SK-N-SH (cell line): Measurements from ENCODE around the gene DYNLL1. TPM values are rescaled to one million over a fixed set of nuclear protein-coding genes. Genes with fewer than 3 reads are reported as not detected.

ENCODE experiments used
- CTCF ChIA-PET: fragments of 300-600, 350-600 bp; formaldehyde crosslinking; extraction: SDS; loops from one replicate; lab custom pipeline; 2021; lab: Yijun Ruan, JAX
- POLR2A ChIA-PET: fragments of 350-600 bp; sonication (Branson Sonifier 250); formaldehyde crosslinking; extraction: SDS; loops from one replicate; lab custom pipeline; 2020; ENCODE audit warnings: antibody characterized with exemption, inconsistent platforms; lab: Yijun Ruan, JAX
- DNase-seq: peaks from one replicate; pipeline ENCODE4 v3.0.0; 2012
- H2AFZ ChIP-seq: fragments of 200-600 bp; sonication (generic); 2 replicates; pipeline ENCODE4 v1.8.1; 2016; ENCODE audit warnings: antibody characterized with exemption, mild to moderate bottlenecking, low read depth
- H3F3A ChIP-seq: fragments of 200-600 bp; sonication (generic); replicated peaks from 2 replicates; pipeline ENCODE3; 2016; ENCODE audit warnings: antibody characterized with exemption, mild to moderate bottlenecking; ENCODE audit not compliant: insufficient read depth
- H3K27ac ChIP-seq, 2 experiments: fragments of 200-500 bp in 1 of 2; fragments of 200-600 bp in 1 of 2; sonication (Bioruptor generic) in 1 of 2; sonication (generic), shearing (Covaris generic) in 1 of 2; 2 replicates each; pipeline versions ENCODE4 v1.5.1 to v1.6.1; 2014 to 2016; ENCODE audit warnings: low read depth in 2 of 2, inconsistent platforms in 1 of 2, low read length in 1 of 2, mild to moderate bottlenecking in 1 of 2, mixed read lengths in 1 of 2
- H3K27me3 ChIP-seq: fragments of 200-600 bp; sonication (generic), shearing (Covaris generic); 2 replicates; pipeline ENCODE4 v1.6.1; 2016; ENCODE audit warnings: mixed run types; ENCODE audit not compliant: insufficient read depth
- H3K36me3 ChIP-seq, 2 experiments: fragments of 200-500 bp in 1 of 2; fragments of 200-600 bp in 1 of 2; sonication (Bioruptor generic) in 1 of 2; sonication (generic) in 1 of 2; replicated peaks in 1 of 2; 2 replicates each; pipeline versions ENCODE3 to v1.5.1; 2014 to 2016; ENCODE audit warnings: low read length in 1 of 2, mild to moderate bottlenecking in 1 of 2; ENCODE audit not compliant: insufficient read depth in 2 of 2, control insufficient read depth in 1 of 2
- H3K4me1 ChIP-seq, 2 experiments: fragments of 200-500 bp in 1 of 2; fragments of 200-600 bp in 1 of 2; sonication (Bioruptor generic) in 1 of 2; sonication (generic), shearing (Covaris generic) in 1 of 2; 2 replicates each; pipeline versions ENCODE4 v1.5.1 to v1.6.1; 2014 to 2016; ENCODE audit warnings: low read depth in 1 of 2, low read length in 1 of 2, mixed run types in 1 of 2; ENCODE audit not compliant: insufficient read depth in 2 of 2, control insufficient read depth in 1 of 2
- H3K4me2 ChIP-seq: fragments of 200-600 bp; sonication (generic), shearing (Covaris generic); 2 replicates; pipeline ENCODE4 v1.6.1; 2017; ENCODE audit warnings: mixed run types
- H3K4me3 ChIP-seq, 2 experiments: fragments of 200-500 bp in 1 of 2; fragments of 200-600 bp in 1 of 2; sonication (Bioruptor generic) in 1 of 2; sonication (generic), shearing (Covaris generic) in 1 of 2; 2 replicates each; pipeline versions ENCODE4 v1.5.1 to v1.8.1; 2014 to 2016; ENCODE audit warnings: low read depth in 2 of 2, inconsistent platforms in 1 of 2, low read length in 1 of 2, mild to moderate bottlenecking in 1 of 2, mixed read lengths in 1 of 2, moderate library complexity in 1 of 2
- H3K79me2 ChIP-seq: fragments of 200-600 bp; sonication (generic); 2 replicates; pipeline ENCODE4 v1.8.1; 2017; ENCODE audit warnings: mild to moderate bottlenecking; ENCODE audit not compliant: insufficient read depth
- H3K9ac ChIP-seq: fragments of 200-600 bp; sonication (generic); 2 replicates; pipeline ENCODE4 v1.6.1; 2017; ENCODE audit warnings: mixed run types
- H3K9me2 ChIP-seq: fragments of 200-600 bp; sonication (generic); 2 replicates; pipeline ENCODE4 v1.6.1; 2017; ENCODE audit warnings: mixed run types
- H3K9me3 ChIP-seq: fragments of 200-600 bp; sonication (generic); 2 replicates; pipeline ENCODE4 v1.6.1; 2017; ENCODE audit warnings: mixed run types, mild to moderate bottlenecking, moderate library complexity
- H4K20me1 ChIP-seq: fragments of 200-600 bp; sonication (generic); 2 replicates; pipeline ENCODE4 v1.6.1; 2017; ENCODE audit warnings: mild to moderate bottlenecking, mixed run types; ENCODE audit not compliant: insufficient read depth
- EZH2phosphoT487 ChIP-seq: fragments of 200-600 bp; sonication (generic); IDR thresholded peaks from 2 replicates; pipeline ENCODE4 v1.6.1; 2017; ENCODE audit warnings: low read depth, mixed run types, mild to moderate bottlenecking, antibody characterized with exemption, moderate library complexity, borderline replicate concordance
- FOSL2 ChIP-seq: IDR thresholded peaks from 2 replicates; pipeline ENCODE4 v1.4.0; 2012; ENCODE audit warnings: low read depth, mild to moderate bottlenecking, moderate library complexity, borderline replicate concordance
- FOXJ3 ChIP-seq: sonication (generic); formaldehyde crosslinking; IDR thresholded peaks from 2 replicates; pipeline ENCODE4 v1.5.1; 2020; ENCODE audit warnings: mild to moderate bottlenecking, missing genetic modification reagents
- JUND ChIP-seq: IDR thresholded peaks from 2 replicates; pipeline ENCODE4 v1.4.0; 2012
- NRF1 ChIP-seq: IDR thresholded peaks from 2 replicates; pipeline ENCODE4 v1.6.1; 2012; ENCODE audit warnings: low read depth, mild to moderate bottlenecking, low read length
- POLR2AphosphoS5 ChIP-seq: IDR thresholded peaks from 2 replicates; pipeline ENCODE4 v1.6.1; 2012; ENCODE audit warnings: low read depth, low read length
- RAD21 ChIP-seq: IDR thresholded peaks from 2 replicates; pipeline ENCODE4 v1.6.1; 2012; ENCODE audit warnings: mild to moderate bottlenecking, low read length
- RCOR1 ChIP-seq: fragments of 150-350 bp; IDR thresholded peaks from 2 replicates; pipeline ENCODE4 v1.6.1; 2017; ENCODE audit warnings: antibody characterized with exemption, low read length
- RXRA ChIP-seq: IDR thresholded peaks from 2 replicates; pipeline ENCODE4 v1.4.0; 2012; ENCODE audit warnings: low read depth, mild to moderate bottlenecking, borderline replicate concordance
- TAF1 ChIP-seq: IDR thresholded peaks from 2 replicates; pipeline ENCODE4 v1.6.1; 2012; ENCODE audit warnings: low read depth, mild to moderate bottlenecking, low read length, moderate library complexity, borderline replicate concordance
- YY1 ChIP-seq: IDR thresholded peaks from 2 replicates; pipeline ENCODE4 v1.4.0; 2012; ENCODE audit warnings: low read depth, mild to moderate bottlenecking
- WGBS: methylation state at CpG from one replicate; pipeline ENCODE4 v1.1.6; 2017; ENCODE audit warnings: low lambda C conversion rate; 5-methylcytosine and 5-hydroxymethylcytosine counted together
- polyA plus RNA-seq, 3 experiments: library from polyadenylated mRNA; depleted of rRNA; stranded (reverse); fragments of >200 nt; gene quantifications; 2 replicates each; pipeline ENCODE4 v1.2.3, GENCODE V29; 2012
- TF ChIP-seq, protein P1 (sequence below): fragments of 200-600 bp; sonication (generic); IDR thresholded peaks from 2 replicates; pipeline ENCODE4 v1.6.1; 2017; ENCODE audit warnings: antibody characterized with exemption, mild to moderate bottlenecking, moderate library complexity
- TF ChIP-seq, protein P2 (sequence below): fragments of 150-350 bp; IDR thresholded peaks from 2 replicates; pipeline ENCODE4 v1.6.1; 2016; ENCODE audit warnings: mild to moderate bottlenecking, low read depth, low read length
- TF ChIP-seq, protein P3 (sequence below): IDR thresholded peaks from 2 replicates; pipeline ENCODE4 v1.4.0; 2012; ENCODE audit warnings: low read depth, borderline replicate concordance
- TF ChIP-seq, protein P4 (sequence below): IDR thresholded peaks from 2 replicates; pipeline ENCODE4; 2012

The DYNLL1 gene
- polyA plus RNA-seq, 1 of the 3 experiments (the other 2 are of a cell fraction): 607 TPM

DNA sequence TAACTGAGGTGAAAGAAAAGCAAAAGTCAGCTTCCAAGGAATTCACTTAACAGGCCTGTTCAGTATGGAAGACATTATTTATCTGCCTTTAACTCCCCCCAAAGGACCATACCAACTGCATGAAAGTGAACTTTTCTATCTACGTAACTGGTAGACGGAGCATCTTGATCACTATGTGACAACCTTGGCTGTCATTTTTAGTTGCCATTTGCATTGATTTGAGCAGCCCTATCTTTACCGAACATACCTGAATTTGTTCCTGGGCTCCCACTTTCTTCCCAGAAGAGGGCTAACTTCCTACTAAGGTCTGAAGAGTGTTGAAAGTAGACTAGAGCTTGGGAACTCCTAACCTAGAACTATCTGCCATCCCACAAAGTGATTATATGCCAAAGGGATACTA, 35.8 kb upstream of the DYNLL1 start:
- Histone ChIP-seq H3K4me2 (no peak overlapping the region), H3K9me3 (no peaks in the 10 kb centered on the region), H3K27me3 (no peaks in the 10 kb centered on the region), H3K79me2 (peaks cover 31% of the 10 kb centered on the region), H3K4me1 (no peaks in the 10 kb centered on the region), H3K36me3 (peaks cover 75 to 78% of the 10 kb centered on the region in 2 experiments), H3K27ac (no peak overlapping the region), H3F3A (peaks cover 47% of the 10 kb centered on the region), H3K9me2 (no peaks in the 10 kb centered on the region), H2AFZ (no peak overlapping the region), H3K4me3 (no peak overlapping the region), H4K20me1 (peaks cover 23% of the 10 kb centered on the region), H3K9ac (no peak overlapping the region)
- ChIA-PET POLR2A (no interaction called here), CTCF (interaction anchor here (5.5 kb wide), 1 partner anchor 8 kb away, joined by 52 read pairs; the partner anchor contains the start of gene SRSF9)
- WGBS: 92% methylated on average over 3 of the region's 3 CpGs
- DNase-seq: no peak
- TF ChIP-seq RXRA: no peak
- no peak for TF ChIP-seq NRF1
- TF ChIP-seq, protein P1, sequence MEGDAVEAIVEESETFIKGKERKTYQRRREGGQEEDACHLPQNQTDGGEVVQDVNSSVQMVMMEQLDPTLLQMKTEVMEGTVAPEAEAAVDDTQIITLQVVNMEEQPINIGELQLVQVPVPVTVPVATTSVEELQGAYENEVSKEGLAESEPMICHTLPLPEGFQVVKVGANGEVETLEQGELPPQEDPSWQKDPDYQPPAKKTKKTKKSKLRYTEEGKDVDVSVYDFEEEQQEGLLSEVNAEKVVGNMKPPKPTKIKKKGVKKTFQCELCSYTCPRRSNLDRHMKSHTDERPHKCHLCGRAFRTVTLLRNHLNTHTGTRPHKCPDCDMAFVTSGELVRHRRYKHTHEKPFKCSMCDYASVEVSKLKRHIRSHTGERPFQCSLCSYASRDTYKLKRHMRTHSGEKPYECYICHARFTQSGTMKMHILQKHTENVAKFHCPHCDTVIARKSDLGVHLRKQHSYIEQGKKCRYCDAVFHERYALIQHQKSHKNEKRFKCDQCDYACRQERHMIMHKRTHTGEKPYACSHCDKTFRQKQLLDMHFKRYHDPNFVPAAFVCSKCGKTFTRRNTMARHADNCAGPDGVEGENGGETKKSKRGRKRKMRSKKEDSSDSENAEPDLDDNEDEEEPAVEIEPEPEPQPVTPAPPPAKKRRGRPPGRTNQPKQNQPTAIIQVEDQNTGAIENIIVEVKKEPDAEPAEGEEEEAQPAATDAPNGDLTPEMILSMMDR: no peak
- no peak for TF ChIP-seq FOSL2
- no peak for TF ChIP-seq RCOR1
- TF ChIP-seq, protein P2, sequence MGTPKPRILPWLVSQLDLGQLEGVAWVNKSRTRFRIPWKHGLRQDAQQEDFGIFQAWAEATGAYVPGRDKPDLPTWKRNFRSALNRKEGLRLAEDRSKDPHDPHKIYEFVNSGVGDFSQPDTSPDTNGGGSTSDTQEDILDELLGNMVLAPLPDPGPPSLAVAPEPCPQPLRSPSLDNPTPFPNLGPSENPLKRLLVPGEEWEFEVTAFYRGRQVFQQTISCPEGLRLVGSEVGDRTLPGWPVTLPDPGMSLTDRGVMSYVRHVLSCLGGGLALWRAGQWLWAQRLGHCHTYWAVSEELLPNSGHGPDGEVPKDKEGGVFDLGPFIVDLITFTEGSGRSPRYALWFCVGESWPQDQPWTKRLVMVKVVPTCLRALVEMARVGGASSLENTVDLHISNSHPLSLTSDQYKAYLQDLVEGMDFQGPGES: no peak
- TF ChIP-seq POLR2AphosphoS5: no peak
- TF ChIP-seq, protein P3, sequence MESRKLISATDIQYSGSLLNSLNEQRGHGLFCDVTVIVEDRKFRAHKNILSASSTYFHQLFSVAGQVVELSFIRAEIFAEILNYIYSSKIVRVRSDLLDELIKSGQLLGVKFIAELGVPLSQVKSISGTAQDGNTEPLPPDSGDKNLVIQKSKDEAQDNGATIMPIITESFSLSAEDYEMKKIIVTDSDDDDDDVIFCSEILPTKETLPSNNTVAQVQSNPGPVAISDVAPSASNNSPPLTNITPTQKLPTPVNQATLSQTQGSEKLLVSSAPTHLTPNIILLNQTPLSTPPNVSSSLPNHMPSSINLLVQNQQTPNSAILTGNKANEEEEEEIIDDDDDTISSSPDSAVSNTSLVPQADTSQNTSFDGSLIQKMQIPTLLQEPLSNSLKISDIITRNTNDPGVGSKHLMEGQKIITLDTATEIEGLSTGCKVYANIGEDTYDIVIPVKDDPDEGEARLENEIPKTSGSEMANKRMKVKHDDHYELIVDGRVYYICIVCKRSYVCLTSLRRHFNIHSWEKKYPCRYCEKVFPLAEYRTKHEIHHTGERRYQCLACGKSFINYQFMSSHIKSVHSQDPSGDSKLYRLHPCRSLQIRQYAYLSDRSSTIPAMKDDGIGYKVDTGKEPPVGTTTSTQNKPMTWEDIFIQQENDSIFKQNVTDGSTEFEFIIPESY: no peak
- TF ChIP-seq, protein P4, sequence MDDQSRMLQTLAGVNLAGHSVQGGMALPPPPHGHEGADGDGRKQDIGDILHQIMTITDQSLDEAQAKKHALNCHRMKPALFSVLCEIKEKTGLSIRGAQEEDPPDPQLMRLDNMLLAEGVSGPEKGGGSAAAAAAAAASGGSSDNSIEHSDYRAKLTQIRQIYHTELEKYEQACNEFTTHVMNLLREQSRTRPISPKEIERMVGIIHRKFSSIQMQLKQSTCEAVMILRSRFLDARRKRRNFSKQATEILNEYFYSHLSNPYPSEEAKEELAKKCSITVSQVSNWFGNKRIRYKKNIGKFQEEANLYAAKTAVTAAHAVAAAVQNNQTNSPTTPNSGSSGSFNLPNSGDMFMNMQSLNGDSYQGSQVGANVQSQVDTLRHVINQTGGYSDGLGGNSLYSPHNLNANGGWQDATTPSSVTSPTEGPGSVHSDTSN: no peak
- no peak for TF ChIP-seq RAD21
- no peak for TF ChIP-seq EZH2phosphoT487
- no peak for TF ChIP-seq YY1
- no peak for TF ChIP-seq FOXJ3 (CRISPR knock-in tag)
- TF ChIP-seq TAF1: no peak
- TF ChIP-seq JUND: no peak
